Smooth muscle cell (in vitro differentiated cells): Measurements from ENCODE around the gene TOR1A. TPM values are rescaled to one million over a fixed set of nuclear protein-coding genes. Genes with fewer than 3 reads are reported as not detected.

Experiments
- DNase-seq: peaks from one replicate; lab custom pipeline; 2025; ENCODE audit not compliant: unreplicated experiment; lab: John Stamatoyannopoulos, UW
- H2AFZ ChIP-seq: fragments of 200-600 bp; sonication (generic); 2 replicates; pipeline ENCODE4 v1.6.0; 2016; ENCODE audit warnings: antibody characterized with exemption, low read depth, mild to moderate bottlenecking
- H3F3A ChIP-seq: fragments of 200-600 bp; sonication (generic); 2 replicates; pipeline ENCODE4 v1.6.0; 2017; ENCODE audit warnings: antibody characterized with exemption, low read depth
- H3K27ac ChIP-seq: fragments of 200-600 bp; sonication (generic); 2 replicates; pipeline ENCODE4 v1.5.1; 2016; ENCODE audit warnings: low read depth, mild to moderate bottlenecking
- H3K27me3 ChIP-seq: fragments of 200-600 bp; sonication (generic); 2 replicates; pipeline ENCODE4 v1.6.1; 2016; ENCODE audit warnings: low read depth, mild to moderate bottlenecking
- H3K36me3 ChIP-seq: fragments of 200-600 bp; sonication (generic); 2 replicates; pipeline ENCODE4 v1.5.1; 2016; ENCODE audit warnings: low read depth
- H3K4me1 ChIP-seq: fragments of 200-600 bp; sonication (generic); 2 replicates; pipeline ENCODE4 v1.5.1; 2016; ENCODE audit warnings: low read depth
- H3K4me2 ChIP-seq: fragments of 200-600 bp; sonication (generic); 2 replicates; pipeline ENCODE4 v1.6.0; 2016; ENCODE audit warnings: mild to moderate bottlenecking
- H3K4me3 ChIP-seq: fragments of 200-600 bp; sonication (generic); 2 replicates; pipeline ENCODE4 v1.5.1; 2016; ENCODE audit warnings: mild to moderate bottlenecking
- H3K79me2 ChIP-seq: fragments of 200-600 bp; sonication (generic); 2 replicates; pipeline ENCODE4 v1.6.0; 2016; ENCODE audit warnings: low read depth, mild to moderate bottlenecking
- H3K9ac ChIP-seq: fragments of 200-600 bp; sonication (generic); 2 replicates; pipeline ENCODE4 v1.6.0; 2016; ENCODE audit warnings: low read depth
- H3K9me3 ChIP-seq: fragments of 200-600 bp; sonication (generic); replicated peaks from 2 replicates; pipeline ENCODE4 v1.5.1; 2016; ENCODE audit warnings: low read depth
- H4K20me1 ChIP-seq: fragments of 200-600 bp; sonication (generic); 2 replicates; pipeline ENCODE4 v1.6.0; 2016; ENCODE audit warnings: low read depth
- CTCF ChIP-seq: fragments of 200-600 bp; sonication (generic); IDR thresholded peaks from 2 replicates; pipeline ENCODE4 v1.5.1; 2017; ENCODE audit warnings: borderline replicate concordance, mild to moderate bottlenecking, antibody characterized with exemption; ENCODE audit not compliant: insufficient read depth, poor library complexity, severe bottlenecking
- WGBS: methylation state at CpG from one replicate; pipeline ENCODE4 v1.1.7; 2016; ENCODE audit warnings: low lambda C conversion rate; 5-methylcytosine and 5-hydroxymethylcytosine counted together
- polyA plus RNA-seq: library from polyadenylated mRNA; unstranded; fragments of >200 nt; fragmentation: Nextera tagmentation; extraction: Ambion mirVana; gene quantifications from 2 replicates; pipeline ENCODE4 v1.2.1, GENCODE V29; 2016
- total RNA-seq: library from RNA; depleted of rRNA; stranded (reverse); fragments of >200 nt; gene quantifications from 2 replicates; pipeline ENCODE4 v1.2.3, GENCODE V29; 2014

TOR1A gene
- total and polyA plus RNA-seq, 2 experiments from 2014 or later: 38.5 to 46.1 TPM

- no peak overlapping the region for H3K27ac ChIP-seq
Observed at GRCh38 chr9:129853614-129854013, 29.7 kb upstream of the TOR1A start.

GRCh38 chr9:129852579-129852978, 28.6 kb upstream of the TOR1A start:
- Histone ChIP-seq H3K36me3 (no peaks in the 10 kb centered on the region), H4K20me1 (peaks cover 13% of the 10 kb centered on the region), H3K27me3 (no peaks in the 10 kb centered on the region), H3K9ac (no peak overlapping the region), H3K27ac (no peak overlapping the region), H3K4me2 (no peak overlapping the region), H3K79me2 (no peaks in the 10 kb centered on the region), H2AFZ (no peak overlapping the region), H3K9me3 (no peaks in the 10 kb centered on the region), H3F3A (no peaks in the 10 kb centered on the region), H3K4me3 (no peak overlapping the region), H3K4me1 (no peaks in the 10 kb centered on the region)
- DNase-seq: no peak
- TF ChIP-seq CTCF: no peak
- 57% methylated on average over 5 of the region's 5 CpGs for WGBS

More at GRCh38 chr9:129853614-129854013, 29.7 kb upstream of the TOR1A start:
- no peak overlapping the region for H3K9ac ChIP-seq
- WGBS: 57% methylated on average over 3 of the region's 3 CpGs
- no peaks in the 10 kb centered on the region for H3K9me3 ChIP-seq
- H3K36me3 ChIP-seq: no peaks in the 10 kb centered on the region
- no peak overlapping the region for H3K4me3 ChIP-seq
- H4K20me1 ChIP-seq: peaks cover 10% of the 10 kb centered on the region
- no peaks in the 10 kb centered on the region for H3K79me2 ChIP-seq
- no peak overlapping the region for H3K4me2 ChIP-seq
- H3F3A ChIP-seq: no peaks in the 10 kb centered on the region
- TF ChIP-seq CTCF: no peak
- H2AFZ ChIP-seq: no peak overlapping the region
- DNase-seq: no peak
- no peaks in the 10 kb centered on the region for H3K4me1 ChIP-seq
- H3K27me3 ChIP-seq: no peaks in the 10 kb centered on the region

GRCh38 chr9:129851821-129852220, 27.9 kb upstream of the TOR1A start:
- no peak overlapping the region for H3K4me2 ChIP-seq
- WGBS: 75% methylated on average over 5 of the region's 5 CpGs
- no peak for TF ChIP-seq CTCF

GRCh38 chr9:129850821-129851550, 27.1 kb upstream of the TOR1A start:
- H3K4me1 ChIP-seq: no peaks in the 10 kb centered on the region
- DNase-seq: no peak
- WGBS: 78% methylated on average over 6 of the region's 6 CpGs
- no peaks in the 10 kb centered on the region for H3K9me3 ChIP-seq
- no peaks in the 10 kb centered on the region for H3K27me3 ChIP-seq
- TF ChIP-seq CTCF: no peak
- H2AFZ ChIP-seq: no peak overlapping the region
- no peaks in the 10 kb centered on the region for H3K79me2 ChIP-seq
- no peak overlapping the region for H3K27ac ChIP-seq
- no peak overlapping the region for H3K9ac ChIP-seq
- no peak overlapping the region for H3K4me2 ChIP-seq
- peaks cover 25% of the 10 kb centered on the region for H4K20me1 ChIP-seq
- H3F3A ChIP-seq: no peaks in the 10 kb centered on the region
- no peak overlapping the region for H3K4me3 ChIP-seq
- H3K36me3 ChIP-seq: no peaks in the 10 kb centered on the region

More at GRCh38 chr9:129851821-129852220, 27.9 kb upstream of the TOR1A start:
- Histone ChIP-seq H3K79me2 (no peaks in the 10 kb centered on the region), H4K20me1 (peaks cover 19% of the 10 kb centered on the region), H3K4me1 (no peaks in the 10 kb centered on the region), H3K9ac (no peak overlapping the region), H2AFZ (no peak overlapping the region), H3K9me3 (no peaks in the 10 kb centered on the region), H3K27ac (no peak overlapping the region), H3F3A (no peaks in the 10 kb centered on the region), H3K4me3 (no peak overlapping the region), H3K36me3 (no peaks in the 10 kb centered on the region), H3K27me3 (no peaks in the 10 kb centered on the region)
- DNase-seq: no peak
